GM18498 (cell line): Measurements from ENCODE around the gene TM6SF1.
"Not testable (repeated sequence)": the region's sequence is repeated elsewhere in the genome, so short reads cannot be mapped to it uniquely, and the experiment has no call there.

ENCODE experiments used
- ATAC-seq: cut with Tn5 transposase; IDR thresholded peaks from one replicate; pipeline ENCODE4 v1.9.1; 2021; ENCODE audit warnings: mild to moderate bottlenecking, moderate library complexity; ENCODE audit not compliant: unreplicated experiment

The TM6SF1 gene

GRCh38 chr15:83115410-83115809, 8.0 kb downstream of the TM6SF1 start:
- no peak for ATAC-seq

GRCh38 chr15:83115831-83116565, 8.6 kb downstream of the TM6SF1 start:
- ATAC-seq = peak; percentile 45

- ATAC-seq = no peak
Observed at GRCh38 chr15:83118291-83118827, 10.9 kb downstream of the TM6SF1 start.

GRCh38 chr15:83118968-83119367, 11.5 kb downstream of the TM6SF1 start:
- no peak for ATAC-seq

GRCh38 chr15:83119968-83120581, 12.6 kb downstream of the TM6SF1 start:
- no peak for ATAC-seq

GRCh38 chr15:83123529-83123928, 16.1 kb downstream of the TM6SF1 start:
- ATAC-seq = no peak

- ATAC-seq = no peak
Observed at GRCh38 chr15:83127547-83128150, 20.2 kb downstream of the TM6SF1 start.

- ATAC-seq = no peak
Observed at GRCh38 chr15:83129791-83130190, 22.3 kb downstream of the TM6SF1 start.

- no peak for ATAC-seq
Observed at GRCh38 chr15:83132861-83133523, 25.5 kb downstream of the TM6SF1 start.

GRCh38 chr15:83142151-83142550, 34.7 kb downstream of the TM6SF1 start:
- ATAC-seq = not testable (repeated sequence)

- ATAC-seq = no peak
Observed at GRCh38 chr15:83144771-83145170, 37.3 kb downstream of the TM6SF1 start.

GRCh38 chr15:83153288-83153687, 45.8 kb downstream of the TM6SF1 start:
- ATAC-seq = no peak

- ATAC-seq = no peak
Observed at GRCh38 chr15:83155942-83156341, 48.5 kb downstream of the TM6SF1 start.

GRCh38 chr15:83158393-83158792, 50.9 kb downstream of the TM6SF1 start:
- ATAC-seq = no peak

- ATAC-seq = no peak
Observed at GRCh38 chr15:83160741-83161140, 53.3 kb downstream of the TM6SF1 start.

- ATAC-seq = no peak
Observed at GRCh38 chr15:83163032-83163431, 55.6 kb downstream of the TM6SF1 start.

- no peak for ATAC-seq
Observed at GRCh38 chr15:83164111-83164770, 56.8 kb downstream of the TM6SF1 start.

- ATAC-seq = no peak
Observed at GRCh38 chr15:83164771-83165404, 57.4 kb downstream of the TM6SF1 start.

- no peak for ATAC-seq
Observed at GRCh38 chr15:83166218-83166617, 58.8 kb downstream of the TM6SF1 start.

GRCh38 chr15:83166830-83167229, 59.4 kb downstream of the TM6SF1 start:
- ATAC-seq = no peak
